K562 (cell line): ENCODE results near the gene ALOX12B. TPM values are rescaled to one million over a fixed set of nuclear protein-coding genes. Genes with fewer than 3 reads are reported as not detected.

Source experiments
- CXXC5 ChIP-seq: fragments of 250-450 bp; sonication (Bioruptor Pico); IDR thresholded peaks from 2 replicates; pipeline ENCODE4 v1.8.0; 2022; ENCODE audit warnings: inconsistent platforms, mild to moderate bottlenecking, moderate library complexity
- PHF8 ChIP-seq: fragments of 200-600 bp; sonication (generic); IDR thresholded peaks from 2 replicates; pipeline ENCODE4 v1.6.1; 2012; ENCODE audit warnings: mixed run types, mild to moderate bottlenecking, inconsistent platforms, low read length, moderate library complexity, borderline replicate concordance
- ZBTB7A ChIP-seq: IDR thresholded peaks from 2 replicates; pipeline ENCODE4 v1.6.1; 2011; ENCODE audit warnings: low read depth, mild to moderate bottlenecking, low read length, moderate library complexity, borderline replicate concordance; ENCODE audit not compliant: control insufficient read depth
- ZNF384 ChIP-seq: IDR thresholded peaks from 2 replicates; pipeline ENCODE4 v1.6.1; 2012; ENCODE audit warnings: low read depth, low read length, improper control_type of control experiment
- polyA plus RNA-seq, 8 experiments: library from polyadenylated mRNA; depleted of rRNA in 4 of 8; stranded (reverse) in 5 of 8; unstranded in 3 of 8; fragments of >200 nt; fragmentation: Nextera tagmentation in 2 of 8; fragmentation: Illumina TruSeq in 1 of 8; extraction: Ambion mirVana in 2 of 8; extraction: Trizol in 1 of 8; gene quantifications; 2 replicates each; pipeline versions ENCODE4 v1.2.1 to v1.2.3, GENCODE V29; 2011 to 2014; ENCODE audit warnings: inconsistent platforms in 1 of 8, missing spikeins in 1 of 8
- total RNA-seq, 7 experiments: library from RNA; depleted of rRNA in 6 of 7; stranded (reverse); fragments of >200 nt in 6 of 7; fragmentation: Illumina TruSeq in 2 of 7; extraction: Trizol in 2 of 7; gene quantifications; 2 replicates each; pipeline versions ENCODE4 v1.2.1 to v1.2.3, GENCODE V29; 2011 to 2021; ENCODE audit warnings: low replicate concordance in 1 of 7
- TF ChIP-seq, protein P1 (sequence below): sonication (generic); formaldehyde crosslinking; IDR thresholded peaks from 2 replicates; pipeline ENCODE4 v1.8.0; 2022; ENCODE audit warnings: mild to moderate bottlenecking, missing genetic modification reagents
- TF ChIP-seq, protein P2 (sequence below): fragments of 450-650 bp; IDR thresholded peaks from 2 replicates; pipeline ENCODE4 v1.6.1; 2017; ENCODE audit warnings: antibody characterized with exemption
- TF ChIP-seq, protein P3 (sequence below), 2 experiments: fragments of 450-650 bp; IDR thresholded peaks; 2 replicates each; pipeline ENCODE4 v1.6.1; 2016
- TF ChIP-seq, protein P4 (sequence below), 2 experiments: fragments of 450-650 bp; formaldehyde crosslinking in 1 of 2; IDR thresholded peaks; 2 replicates each; pipeline versions ENCODE4 v1.4.0 to v1.6.1; 2014 to 2020; ENCODE audit warnings: mild to moderate bottlenecking in 2 of 2, borderline replicate concordance in 1 of 2, low read depth in 1 of 2

ALOX12B gene
- total and polyA plus RNA-seq, 9 of the 15 experiments (the other 6 are each of a cell fraction or from before 2014, with no cell fraction given): not detected

DNA sequence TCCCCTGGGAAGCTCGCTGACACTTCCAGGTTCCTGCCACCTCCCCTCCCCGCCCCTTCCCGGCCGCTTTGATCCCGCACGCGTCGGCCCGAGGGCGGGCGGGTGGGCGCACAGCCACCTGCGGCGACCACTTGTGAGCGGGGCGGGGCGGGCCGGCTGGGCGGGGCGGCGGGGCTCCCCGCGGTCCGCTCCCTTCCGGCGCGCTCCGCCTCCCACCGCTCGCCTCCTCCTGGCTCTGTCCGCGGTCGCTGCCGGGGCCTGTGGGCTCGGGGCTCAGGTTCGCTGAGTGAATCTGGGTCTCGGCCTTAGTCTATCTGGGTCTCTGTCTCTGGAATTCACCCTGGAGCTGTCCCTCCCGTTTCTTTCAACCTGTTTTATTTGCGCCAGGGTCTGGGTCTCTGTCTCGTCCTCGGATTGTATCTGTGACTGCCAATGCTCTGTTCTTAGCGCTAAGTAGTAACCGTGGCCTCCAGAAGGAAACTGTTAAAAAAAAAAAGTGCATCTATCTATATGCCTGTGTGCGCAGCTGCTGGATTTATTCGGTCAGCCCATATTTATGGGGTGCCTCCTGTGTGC lies 39.1 kb upstream of the ALOX12B start (continued):
- TF ChIP-seq, protein P1, sequence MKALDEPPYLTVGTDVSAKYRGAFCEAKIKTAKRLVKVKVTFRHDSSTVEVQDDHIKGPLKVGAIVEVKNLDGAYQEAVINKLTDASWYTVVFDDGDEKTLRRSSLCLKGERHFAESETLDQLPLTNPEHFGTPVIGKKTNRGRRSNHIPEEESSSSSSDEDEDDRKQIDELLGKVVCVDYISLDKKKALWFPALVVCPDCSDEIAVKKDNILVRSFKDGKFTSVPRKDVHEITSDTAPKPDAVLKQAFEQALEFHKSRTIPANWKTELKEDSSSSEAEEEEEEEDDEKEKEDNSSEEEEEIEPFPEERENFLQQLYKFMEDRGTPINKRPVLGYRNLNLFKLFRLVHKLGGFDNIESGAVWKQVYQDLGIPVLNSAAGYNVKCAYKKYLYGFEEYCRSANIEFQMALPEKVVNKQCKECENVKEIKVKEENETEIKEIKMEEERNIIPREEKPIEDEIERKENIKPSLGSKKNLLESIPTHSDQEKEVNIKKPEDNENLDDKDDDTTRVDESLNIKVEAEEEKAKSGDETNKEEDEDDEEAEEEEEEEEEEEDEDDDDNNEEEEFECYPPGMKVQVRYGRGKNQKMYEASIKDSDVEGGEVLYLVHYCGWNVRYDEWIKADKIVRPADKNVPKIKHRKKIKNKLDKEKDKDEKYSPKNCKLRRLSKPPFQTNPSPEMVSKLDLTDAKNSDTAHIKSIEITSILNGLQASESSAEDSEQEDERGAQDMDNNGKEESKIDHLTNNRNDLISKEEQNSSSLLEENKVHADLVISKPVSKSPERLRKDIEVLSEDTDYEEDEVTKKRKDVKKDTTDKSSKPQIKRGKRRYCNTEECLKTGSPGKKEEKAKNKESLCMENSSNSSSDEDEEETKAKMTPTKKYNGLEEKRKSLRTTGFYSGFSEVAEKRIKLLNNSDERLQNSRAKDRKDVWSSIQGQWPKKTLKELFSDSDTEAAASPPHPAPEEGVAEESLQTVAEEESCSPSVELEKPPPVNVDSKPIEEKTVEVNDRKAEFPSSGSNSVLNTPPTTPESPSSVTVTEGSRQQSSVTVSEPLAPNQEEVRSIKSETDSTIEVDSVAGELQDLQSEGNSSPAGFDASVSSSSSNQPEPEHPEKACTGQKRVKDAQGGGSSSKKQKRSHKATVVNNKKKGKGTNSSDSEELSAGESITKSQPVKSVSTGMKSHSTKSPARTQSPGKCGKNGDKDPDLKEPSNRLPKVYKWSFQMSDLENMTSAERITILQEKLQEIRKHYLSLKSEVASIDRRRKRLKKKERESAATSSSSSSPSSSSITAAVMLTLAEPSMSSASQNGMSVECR (CRISPR knock-in tag): peak; percentile 39; the same call in 1 of the 2 replicates
- TF ChIP-seq ZBTB7A (peak; percentile 40; the same call in 1 of the 2 replicates), ZNF384 (peak; percentile 69), CXXC5 (CRISPR knock-in tag) (peak; percentile 33; the same call in 1 of the 2 replicates), PHF8 (peak; percentile 29; the same call in 1 of the 2 replicates)
- TF ChIP-seq, protein P2, sequence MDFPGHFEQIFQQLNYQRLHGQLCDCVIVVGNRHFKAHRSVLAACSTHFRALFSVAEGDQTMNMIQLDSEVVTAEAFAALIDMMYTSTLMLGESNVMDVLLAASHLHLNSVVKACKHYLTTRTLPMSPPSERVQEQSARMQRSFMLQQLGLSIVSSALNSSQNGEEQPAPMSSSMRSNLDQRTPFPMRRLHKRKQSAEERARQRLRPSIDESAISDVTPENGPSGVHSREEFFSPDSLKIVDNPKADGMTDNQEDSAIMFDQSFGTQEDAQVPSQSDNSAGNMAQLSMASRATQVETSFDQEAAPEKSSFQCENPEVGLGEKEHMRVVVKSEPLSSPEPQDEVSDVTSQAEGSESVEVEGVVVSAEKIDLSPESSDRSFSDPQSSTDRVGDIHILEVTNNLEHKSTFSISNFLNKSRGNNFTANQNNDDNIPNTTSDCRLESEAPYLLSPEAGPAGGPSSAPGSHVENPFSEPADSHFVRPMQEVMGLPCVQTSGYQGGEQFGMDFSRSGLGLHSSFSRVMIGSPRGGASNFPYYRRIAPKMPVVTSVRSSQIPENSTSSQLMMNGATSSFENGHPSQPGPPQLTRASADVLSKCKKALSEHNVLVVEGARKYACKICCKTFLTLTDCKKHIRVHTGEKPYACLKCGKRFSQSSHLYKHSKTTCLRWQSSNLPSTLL: peak; percentile 98
- TF ChIP-seq, protein P3, sequence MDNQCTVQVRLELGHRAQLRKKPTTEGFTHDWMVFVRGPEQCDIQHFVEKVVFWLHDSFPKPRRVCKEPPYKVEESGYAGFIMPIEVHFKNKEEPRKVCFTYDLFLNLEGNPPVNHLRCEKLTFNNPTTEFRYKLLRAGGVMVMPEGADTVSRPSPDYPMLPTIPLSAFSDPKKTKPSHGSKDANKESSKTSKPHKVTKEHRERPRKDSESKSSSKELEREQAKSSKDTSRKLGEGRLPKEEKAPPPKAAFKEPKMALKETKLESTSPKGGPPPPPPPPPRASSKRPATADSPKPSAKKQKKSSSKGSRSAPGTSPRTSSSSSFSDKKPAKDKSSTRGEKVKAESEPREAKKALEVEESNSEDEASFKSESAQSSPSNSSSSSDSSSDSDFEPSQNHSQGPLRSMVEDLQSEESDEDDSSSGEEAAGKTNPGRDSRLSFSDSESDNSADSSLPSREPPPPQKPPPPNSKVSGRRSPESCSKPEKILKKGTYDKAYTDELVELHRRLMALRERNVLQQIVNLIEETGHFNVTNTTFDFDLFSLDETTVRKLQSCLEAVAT (IDR thresholded peaks at IDR 0.05): peak in 1 of 2 experiments; percentile 78; a peak in 2 of 4 replicates
- TF ChIP-seq, protein P4, sequence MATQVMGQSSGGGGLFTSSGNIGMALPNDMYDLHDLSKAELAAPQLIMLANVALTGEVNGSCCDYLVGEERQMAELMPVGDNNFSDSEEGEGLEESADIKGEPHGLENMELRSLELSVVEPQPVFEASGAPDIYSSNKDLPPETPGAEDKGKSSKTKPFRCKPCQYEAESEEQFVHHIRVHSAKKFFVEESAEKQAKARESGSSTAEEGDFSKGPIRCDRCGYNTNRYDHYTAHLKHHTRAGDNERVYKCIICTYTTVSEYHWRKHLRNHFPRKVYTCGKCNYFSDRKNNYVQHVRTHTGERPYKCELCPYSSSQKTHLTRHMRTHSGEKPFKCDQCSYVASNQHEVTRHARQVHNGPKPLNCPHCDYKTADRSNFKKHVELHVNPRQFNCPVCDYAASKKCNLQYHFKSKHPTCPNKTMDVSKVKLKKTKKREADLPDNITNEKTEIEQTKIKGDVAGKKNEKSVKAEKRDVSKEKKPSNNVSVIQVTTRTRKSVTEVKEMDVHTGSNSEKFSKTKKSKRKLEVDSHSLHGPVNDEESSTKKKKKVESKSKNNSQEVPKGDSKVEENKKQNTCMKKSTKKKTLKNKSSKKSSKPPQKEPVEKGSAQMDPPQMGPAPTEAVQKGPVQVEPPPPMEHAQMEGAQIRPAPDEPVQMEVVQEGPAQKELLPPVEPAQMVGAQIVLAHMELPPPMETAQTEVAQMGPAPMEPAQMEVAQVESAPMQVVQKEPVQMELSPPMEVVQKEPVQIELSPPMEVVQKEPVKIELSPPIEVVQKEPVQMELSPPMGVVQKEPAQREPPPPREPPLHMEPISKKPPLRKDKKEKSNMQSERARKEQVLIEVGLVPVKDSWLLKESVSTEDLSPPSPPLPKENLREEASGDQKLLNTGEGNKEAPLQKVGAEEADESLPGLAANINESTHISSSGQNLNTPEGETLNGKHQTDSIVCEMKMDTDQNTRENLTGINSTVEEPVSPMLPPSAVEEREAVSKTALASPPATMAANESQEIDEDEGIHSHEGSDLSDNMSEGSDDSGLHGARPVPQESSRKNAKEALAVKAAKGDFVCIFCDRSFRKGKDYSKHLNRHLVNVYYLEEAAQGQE (IDR thresholded peaks at IDR 0.05; ENCODE audit: borderline replicate concordance): peak; percentile 45; the same call in 1 of the 2 replicates
- TF ChIP-seq, protein P4 (CRISPR knock-in tag; IDR thresholded peaks at IDR 0.05; ENCODE audit: low read depth): no peak
